Mesendoderm (in vitro differentiated cells): ENCODE measurements around the gene FGD4.
"Not testable (repeated sequence)": the region's sequence is repeated elsewhere in the genome, so short reads cannot be mapped to it uniquely, and the experiment has no call there.

Source experiments
- DNase-seq: peaks from one replicate; pipeline ENCODE4 v3.0.0; 2013
- H2AK5ac ChIP-seq: 2 replicates; pipeline ENCODE4 v1.6.1; 2013; ENCODE audit warnings: low read length, inconsistent platforms
- H2BK120ac ChIP-seq: 2 replicates; pipeline ENCODE4 v1.6.1; 2013; ENCODE audit warnings: low read depth, mild to moderate bottlenecking, low read length, moderate library complexity, mixed read lengths
- H2BK15ac ChIP-seq: replicated peaks from 2 replicates; pipeline ENCODE4 v1.6.1; 2013; ENCODE audit warnings: low read depth, mild to moderate bottlenecking, moderate library complexity
- H2BK5ac ChIP-seq: 2 replicates; pipeline ENCODE4 v1.6.1; 2013; ENCODE audit warnings: low read length, inconsistent platforms
- H3K18ac ChIP-seq: 2 replicates; pipeline ENCODE4 v1.6.1; 2013; ENCODE audit warnings: mild to moderate bottlenecking, low read length, mixed read lengths
- H3K23ac ChIP-seq: one replicate; pipeline ENCODE4 v1.6.1; 2013; ENCODE audit warnings: low read length
- H3K27ac ChIP-seq: 2 replicates; pipeline ENCODE4 v1.5.1; 2013; ENCODE audit warnings: low read depth, mild to moderate bottlenecking, inconsistent platforms, low read length, moderate library complexity
- H3K27me3 ChIP-seq: 2 replicates; pipeline ENCODE4 v1.6.1; 2013; ENCODE audit warnings: low read length, control low read depth, mild to moderate bottlenecking, inconsistent platforms; ENCODE audit not compliant: insufficient read depth, poor library complexity
- H3K36me3 ChIP-seq: 2 replicates; pipeline ENCODE4 v1.6.1; 2013; ENCODE audit warnings: low read length, inconsistent platforms; ENCODE audit not compliant: control insufficient read depth, insufficient read depth
- H3K4ac ChIP-seq: one replicate; pipeline ENCODE4 v1.6.1; 2013; ENCODE audit warnings: low read depth, mild to moderate bottlenecking, low read length, moderate library complexity
- H3K4me1 ChIP-seq: 2 replicates; pipeline ENCODE4 v1.6.1; 2013; ENCODE audit warnings: low read depth, low read length, inconsistent platforms; ENCODE audit not compliant: control insufficient read depth
- H3K4me2 ChIP-seq: 2 replicates; pipeline ENCODE4 v1.6.1; 2013; ENCODE audit warnings: low read length
- H3K4me3 ChIP-seq: 2 replicates; pipeline ENCODE4 v1.5.1; 2013; ENCODE audit warnings: mild to moderate bottlenecking, low read length
- H3K56ac ChIP-seq: one replicate; pipeline ENCODE4 v1.6.1; 2013; ENCODE audit warnings: low read length
- H3K79me1 ChIP-seq: 2 replicates; pipeline ENCODE4 v1.6.1; 2013; ENCODE audit warnings: low read length, inconsistent platforms
- H3K79me2 ChIP-seq: 2 replicates; pipeline ENCODE4 v1.6.1; 2013; ENCODE audit warnings: mild to moderate bottlenecking, low read length; ENCODE audit not compliant: control insufficient read depth, insufficient read depth
- H3K9ac ChIP-seq: 2 replicates; pipeline ENCODE4 v1.6.1; 2013; ENCODE audit warnings: low read length, inconsistent platforms
- H4K5ac ChIP-seq: one replicate; pipeline ENCODE4 v1.6.1; 2013; ENCODE audit warnings: low read length
- H4K8ac ChIP-seq: one replicate; pipeline ENCODE4 v1.6.1; 2013; ENCODE audit warnings: low read depth, mild to moderate bottlenecking, control low read depth, low read length, moderate library complexity
- WGBS: extraction: QIAGEN DNeasy Blood & Tissue Kit; methylation state at CpG from one replicate; pipeline ENCODE4 v1.1.7; 2013; ENCODE audit warnings: low lambda C conversion rate, missing lambda C conversion rate; ENCODE audit not compliant: insufficient coverage; ENCODE audit errors: extremely low coverage; 5-methylcytosine and 5-hydroxymethylcytosine counted together

Gene FGD4

GRCh38 chr12:32507096-32507941, 108.0 kb downstream of the FGD4 start:
- Histone ChIP-seq H3K79me1 (peaks cover 11% of the 10 kb centered on the region), H3K79me2 (peaks cover 25% of the 10 kb centered on the region)
- no CpG with 5 or more reads among the region's 8 CpGs for WGBS
- not testable (repeated sequence) for H3K23ac ChIP-seq, H2BK15ac ChIP-seq, DNase-seq, H2BK5ac ChIP-seq, H3K4me1 ChIP-seq, H2BK120ac ChIP-seq, H3K9ac ChIP-seq, H3K36me3 ChIP-seq, H3K27me3 ChIP-seq, H3K27ac ChIP-seq, H4K8ac ChIP-seq, H3K18ac ChIP-seq, H2AK5ac ChIP-seq, H3K56ac ChIP-seq, H3K4me3 ChIP-seq, H3K4ac ChIP-seq, H4K5ac ChIP-seq, H3K4me2 ChIP-seq

GRCh38 chr12:32507942-32508320, 108.6 kb downstream of the FGD4 start:
- Histone ChIP-seq H4K8ac (no peak overlapping the region), H3K79me2 (peaks cover 23% of the 10 kb centered on the region), H2BK120ac (no peak overlapping the region), H2BK5ac (no peak overlapping the region), H3K9ac (no peak overlapping the region), H3K36me3 (no peaks in the 10 kb centered on the region), H3K4me3 (no peak overlapping the region), H3K79me1 (peaks cover 11% of the 10 kb centered on the region), H3K18ac (no peak overlapping the region), H3K23ac (no peak overlapping the region), H3K56ac (no peak overlapping the region), H3K4ac (no peak overlapping the region), H2BK15ac (no peak overlapping the region), H3K27ac (no peak overlapping the region), H3K4me2 (no peak overlapping the region), H3K4me1 (no peaks in the 10 kb centered on the region), H3K27me3 (no peaks in the 10 kb centered on the region), H2AK5ac (no peak overlapping the region), H4K5ac (no peak overlapping the region)
- WGBS, result no CpG with 5 or more reads among the region's 3 CpGs
- no peak for DNase-seq

- Histone ChIP-seq H3K4ac (no peak overlapping the region), H3K23ac (no peak overlapping the region), H3K9ac (no peak overlapping the region), H2BK5ac (no peak overlapping the region), H2AK5ac (no peak overlapping the region), H3K18ac (no peak overlapping the region), H3K4me3 (no peak overlapping the region), H2BK15ac (no peak overlapping the region), H3K4me2 (no peak overlapping the region), H3K27me3 (no peaks in the 10 kb centered on the region), H3K4me1 (no peaks in the 10 kb centered on the region), H4K8ac (no peak overlapping the region), H3K36me3 (no peaks in the 10 kb centered on the region), H3K27ac (no peak overlapping the region), H2BK120ac (no peak overlapping the region), H4K5ac (no peak overlapping the region), H3K79me1 (peaks cover 14% of the 10 kb centered on the region), H3K56ac (no peak overlapping the region), H3K79me2 (peaks cover 23% of the 10 kb centered on the region)
- WGBS, result no CpG with 5 or more reads among the region's 3 CpGs
- no peak for DNase-seq
Measured at GRCh38 chr12:32508626-32509025, 109.3 kb downstream of the FGD4 start.

- Histone ChIP-seq H2BK5ac (no peak overlapping the region), H3K23ac (no peak overlapping the region)
Measured at GRCh38 chr12:32509328-32510091, 110.2 kb downstream of the FGD4 start.

GRCh38 chr12:32511976-32512375, 112.6 kb downstream of the FGD4 start:
- H3K27me3 ChIP-seq, result not testable (repeated sequence)
- no CpG with 5 or more reads among the region's 7 CpGs for WGBS
- H3K79me2 ChIP-seq, result peaks cover 11% of the 10 kb centered on the region

More at GRCh38 chr12:32509328-32510091, 110.2 kb downstream of the FGD4 start:
- Histone ChIP-seq H4K8ac (no peak overlapping the region), H3K27me3 (no peaks in the 10 kb centered on the region), H3K79me2 (peaks cover 17% of the 10 kb centered on the region), H2BK120ac (no peak overlapping the region), H3K4me1 (no peaks in the 10 kb centered on the region), H3K27ac (no peak overlapping the region), H3K4ac (no peak overlapping the region), H3K4me3 (no peak overlapping the region), H3K56ac (no peak overlapping the region), H3K79me1 (peaks cover 12% of the 10 kb centered on the region), H4K5ac (no peak overlapping the region), H3K4me2 (no peak overlapping the region), H3K9ac (no peak overlapping the region), H2BK15ac (no peak overlapping the region), H3K36me3 (no peaks in the 10 kb centered on the region), H3K18ac (no peak overlapping the region), H2AK5ac (no peak overlapping the region)
- WGBS, result no CpG with 5 or more reads among the region's 2 CpGs
- no peak for DNase-seq

More at GRCh38 chr12:32511976-32512375, 112.6 kb downstream of the FGD4 start:
- H4K8ac ChIP-seq, H2BK5ac ChIP-seq, H2BK120ac ChIP-seq, H3K4me3 ChIP-seq, H3K27ac ChIP-seq, H3K23ac ChIP-seq, H3K4me2 ChIP-seq, H3K79me1 ChIP-seq, H3K56ac ChIP-seq, H3K18ac ChIP-seq, H3K36me3 ChIP-seq, H3K9ac ChIP-seq, H4K5ac ChIP-seq, H3K4ac ChIP-seq, H2BK15ac ChIP-seq, H3K4me1 ChIP-seq, DNase-seq, H2AK5ac ChIP-seq: not testable (repeated sequence)
